ENCODE results near the gene ANXA4. TPM values are rescaled to one million over a fixed set of nuclear protein-coding genes. Genes with fewer than 3 reads are reported as not detected.
A peak's percentile ranks its signal among the peaks of the same experiment; 100 is the strongest.

ANXA4 gene
- total RNA-seq, result 22.5 TPM
- long read RNA-seq, transcript ANXA4-201 (13 exons, 2,799 nt), result major isoform, 27 of 32 reads
- long read RNA-seq, partial matches to known transcripts, result 0 of 32 reads
- long read RNA-seq, other reads (novel, unspliced or antisense), result 5 of 32 reads

- ATAC-seq (ENCODE audit: poor library complexity), result peak; percentile 95
- intact Hi-C loops (cut with DNase I), result no loop called here
- peak; percentile 89 for DNase-seq
Measured at GRCh38 chr2:69741575-69742321, at the start of gene ANXA4. Gene ANXA4 (plus strand): TSS chr2:69742134. CDS start chr2:69781566, 39,432 bp downstream.

- intact Hi-C loops (cut with DNase I), result no loop called here
- ATAC-seq (ENCODE audit: poor library complexity), result no peak
- no peak for DNase-seq
Measured at GRCh38 chr2:69692424-69692823, 49.5 kb upstream of the ANXA4 start.

GRCh38 chr2:69693059-69693774 lies 48.7 kb upstream of the ANXA4 start:
- ATAC-seq (ENCODE audit: poor library complexity) (peak; percentile 43), DNase-seq (no peak)
- intact Hi-C loops (cut with DNase I), result no loop called here

GRCh38 chr2:69693775-69694450 lies 48.0 kb upstream of the ANXA4 start:
- ATAC-seq (ENCODE audit: poor library complexity) (no peak), DNase-seq (no peak)
- intact Hi-C loops (cut with DNase I), result no loop called here

GRCh38 chr2:69694894-69695849 lies 46.8 kb upstream of the ANXA4 start:
- ATAC-seq (ENCODE audit: poor library complexity) (no peak), DNase-seq (no peak)
- intact Hi-C loops (cut with DNase I), result no loop called here

GRCh38 chr2:69695850-69696216 lies 46.1 kb upstream of the ANXA4 start:
- DNase-seq (no peak), ATAC-seq (ENCODE audit: poor library complexity) (no peak)
- intact Hi-C loops (cut with DNase I), result no loop called here

- no peak for ATAC-seq (ENCODE audit: poor library complexity)
- DNase-seq, result no peak
- intact Hi-C loops (cut with DNase I), result no loop called here
Measured at GRCh38 chr2:69700381-69700780, 41.6 kb upstream of the ANXA4 start.

- ATAC-seq (ENCODE audit: poor library complexity) (no peak), DNase-seq (no peak)
- intact Hi-C loops (cut with DNase I), result no loop called here
Measured at GRCh38 chr2:69701100-69701945, 40.6 kb upstream of the ANXA4 start.

GRCh38 chr2:69703189-69703588 lies 38.7 kb upstream of the ANXA4 start:
- intact Hi-C loops (cut with DNase I), result no loop called here
- DNase-seq (no peak), ATAC-seq (ENCODE audit: poor library complexity) (no peak)

- DNase-seq (no peak), ATAC-seq (ENCODE audit: poor library complexity) (no peak)
- intact Hi-C loops (cut with DNase I), result no loop called here
Measured at GRCh38 chr2:69704446-69704845, 37.5 kb upstream of the ANXA4 start.

- ATAC-seq (ENCODE audit: poor library complexity), result no peak
- no peak for DNase-seq
- intact Hi-C loops (cut with DNase I), result no loop called here
Measured at GRCh38 chr2:69709290-69709689, 32.6 kb upstream of the ANXA4 start.

GRCh38 chr2:69711971-69712370 lies 30.0 kb upstream of the ANXA4 start:
- intact Hi-C loops (cut with DNase I), result loop anchor here (10.0 kb wide), 1 partner anchor 67 kb away; the partner anchor contains the start of gene AAK1
- DNase-seq (no peak), ATAC-seq (ENCODE audit: poor library complexity) (no peak)

GRCh38 chr2:69714024-69714423 lies 27.9 kb upstream of the ANXA4 start:
- no peak for DNase-seq
- ATAC-seq (ENCODE audit: poor library complexity), result no peak
- intact Hi-C loops (cut with DNase I), result loop anchor here (2.0 to 10.0 kb wide), 2 partner anchors 69 to 159 kb away; partner anchors contain the start of gene AAK1

GRCh38 chr2:69714539-69715220 lies 27.3 kb upstream of the ANXA4 start:
- intact Hi-C loops (cut with DNase I), result loop anchor here (2.0 to 10.0 kb wide), 2 partner anchors 70 to 160 kb away; partner anchors contain the start of gene AAK1
- peak; percentile 97 for ATAC-seq (ENCODE audit: poor library complexity)

GRCh38 chr2:69715964-69716363 lies 26.0 kb upstream of the ANXA4 start:
- intact Hi-C loops (cut with DNase I), result loop anchor here (2.0 to 10.0 kb wide), 2 partner anchors 71 to 161 kb away; partner anchors contain the start of gene AAK1
- DNase-seq, result no peak
- no peak for ATAC-seq (ENCODE audit: poor library complexity)

More at GRCh38 chr2:69714539-69715220, 27.3 kb upstream of the ANXA4 start:
- peak; percentile 89 for DNase-seq

GRCh38 chr2:69716555-69717120 lies 25.3 kb upstream of the ANXA4 start:
- DNase-seq (no peak), ATAC-seq (ENCODE audit: poor library complexity) (no peak)
- intact Hi-C loops (cut with DNase I), result loop anchor here (10.0 kb wide), 1 partner anchor 72 kb away; the partner anchor contains the start of gene AAK1

Measured in Right ventricle myocardium superior (tissue), 1 donor.